Activated naive CD8-positive, alpha-beta T cell (primary cell): Measurements from ENCODE around the gene PTH2.
"Not testable (repeated sequence)": the region's sequence is repeated elsewhere in the genome, so short reads cannot be mapped to it uniquely, and the experiment has no call there.

Source experiments
- H3K27ac Mint-ChIP-seq: one replicate; pipeline ENCODE4 v1.8.0; 2021; ENCODE audit warnings: mixed read lengths
- H3K27me3 Mint-ChIP-seq: one replicate; pipeline ENCODE4 v1.8.0; 2021; ENCODE audit warnings: mixed read lengths
- H3K36me3 Mint-ChIP-seq: one replicate; pipeline ENCODE4 v1.8.0; 2021; ENCODE audit warnings: mixed read lengths
- H3K4me1 Mint-ChIP-seq: one replicate; pipeline ENCODE4 v1.8.0; 2021; ENCODE audit warnings: low read depth, mixed read lengths
- H3K4me3 Mint-ChIP-seq: one replicate; pipeline ENCODE4 v1.8.0; 2021; ENCODE audit warnings: mild to moderate bottlenecking, mixed read lengths
- H3K9me3 Mint-ChIP-seq: one replicate; pipeline ENCODE4 v1.8.0; 2021; ENCODE audit warnings: low read depth, mixed read lengths

PTH2 gene

GRCh38 chr19:49395581-49396407, 27.4 kb downstream of the PTH2 start:
- Mint-ChIP-seq H3K4me1 (peaks cover 25% of the 10 kb centered on the region), H3K27me3 (no peaks in the 10 kb centered on the region), H3K9me3 (no peaks in the 10 kb centered on the region)

DNA sequence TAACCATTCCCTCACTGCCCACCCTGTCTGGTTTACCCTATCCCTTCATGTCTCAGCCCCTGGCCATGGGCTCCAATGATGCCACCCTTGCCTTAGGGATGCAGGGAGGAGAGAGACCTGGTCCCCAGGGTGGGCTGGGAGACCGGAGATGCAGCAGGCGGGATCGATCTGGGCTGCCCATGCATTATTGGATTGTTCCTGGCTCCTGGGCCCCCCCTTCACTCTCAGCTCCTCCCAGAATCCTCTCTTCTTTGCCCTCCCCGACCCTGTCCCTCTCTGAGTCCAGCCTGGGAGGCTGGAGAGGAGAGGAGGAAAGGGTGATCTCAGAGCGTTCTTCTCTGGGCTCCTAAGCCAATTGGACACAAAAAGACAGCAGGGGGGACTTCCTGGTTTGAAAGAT, 29.4 kb downstream of the PTH2 start:
- Mint-ChIP-seq H3K4me1 (peaks cover 19% of the 10 kb centered on the region), H3K9me3 (no peaks in the 10 kb centered on the region), H3K4me3 (no peak overlapping the region), H3K36me3 (no peaks in the 10 kb centered on the region), H3K27ac (no peak overlapping the region), H3K27me3 (no peaks in the 10 kb centered on the region)

More at GRCh38 chr19:49395581-49396407, 27.4 kb downstream of the PTH2 start:
- H3K27ac Mint-ChIP-seq, result no peak overlapping the region
- H3K36me3 Mint-ChIP-seq, result no peaks in the 10 kb centered on the region
- H3K4me3 Mint-ChIP-seq, result no peak overlapping the region

DNA sequence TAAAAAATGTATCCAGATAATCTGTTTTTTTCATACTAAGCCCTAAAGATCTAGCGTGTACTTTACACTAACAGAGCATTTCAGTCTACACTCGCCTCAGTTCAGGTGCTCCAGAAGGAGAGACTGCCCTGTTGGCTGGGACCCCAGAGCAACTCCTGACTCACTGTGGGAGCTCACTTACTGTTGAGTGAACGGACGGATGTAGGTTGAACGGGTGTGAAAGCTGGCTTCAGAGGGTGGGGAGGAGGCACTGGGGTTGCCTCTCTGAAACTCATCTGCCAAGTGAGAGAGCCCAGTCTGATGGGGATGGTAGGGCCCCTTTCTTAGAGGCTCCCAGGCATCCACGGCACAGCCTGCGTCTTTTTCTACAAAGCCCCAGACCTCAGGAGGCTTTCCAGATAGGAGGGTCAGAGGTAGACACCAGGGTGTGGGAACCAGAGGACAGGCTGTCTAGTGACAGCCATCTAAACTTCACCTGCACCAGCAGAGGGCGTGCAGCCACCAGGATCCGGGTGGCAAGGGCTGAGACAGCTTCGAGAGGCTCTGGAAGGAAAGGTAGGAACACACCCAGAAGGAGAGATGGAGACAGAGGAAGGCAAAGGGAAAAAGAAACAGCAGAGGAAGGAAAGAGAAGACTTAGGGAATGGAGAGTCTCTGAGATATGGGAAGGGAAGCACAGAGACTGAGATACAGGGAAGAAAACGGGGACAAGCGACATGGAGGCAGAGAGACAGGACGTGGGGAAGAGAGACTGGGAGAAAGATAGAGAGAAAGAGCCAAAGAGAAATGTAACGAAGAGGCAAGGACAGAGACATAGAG, 31.5 kb downstream of the PTH2 start:
- H3K36me3 Mint-ChIP-seq, result no peaks in the 10 kb centered on the region
- no peaks in the 10 kb centered on the region for H3K9me3 Mint-ChIP-seq
- peaks cover 14% of the 10 kb centered on the region for H3K4me1 Mint-ChIP-seq
- H3K27me3 Mint-ChIP-seq, result no peaks in the 10 kb centered on the region
- peak overlapping the region; percentile 2 for H3K27ac Mint-ChIP-seq
- H3K4me3 Mint-ChIP-seq, result no peak overlapping the region

GRCh38 chr19:49390929-49391359, 32.3 kb downstream of the PTH2 start:
- no peak overlapping the region for H3K4me3 Mint-ChIP-seq
- H3K27me3 Mint-ChIP-seq, result no peaks in the 10 kb centered on the region
- no peaks in the 10 kb centered on the region for H3K36me3 Mint-ChIP-seq
- peaks cover 14% of the 10 kb centered on the region for H3K4me1 Mint-ChIP-seq
- H3K9me3 Mint-ChIP-seq, result no peaks in the 10 kb centered on the region
- H3K27ac Mint-ChIP-seq, result no peak overlapping the region

DNA sequence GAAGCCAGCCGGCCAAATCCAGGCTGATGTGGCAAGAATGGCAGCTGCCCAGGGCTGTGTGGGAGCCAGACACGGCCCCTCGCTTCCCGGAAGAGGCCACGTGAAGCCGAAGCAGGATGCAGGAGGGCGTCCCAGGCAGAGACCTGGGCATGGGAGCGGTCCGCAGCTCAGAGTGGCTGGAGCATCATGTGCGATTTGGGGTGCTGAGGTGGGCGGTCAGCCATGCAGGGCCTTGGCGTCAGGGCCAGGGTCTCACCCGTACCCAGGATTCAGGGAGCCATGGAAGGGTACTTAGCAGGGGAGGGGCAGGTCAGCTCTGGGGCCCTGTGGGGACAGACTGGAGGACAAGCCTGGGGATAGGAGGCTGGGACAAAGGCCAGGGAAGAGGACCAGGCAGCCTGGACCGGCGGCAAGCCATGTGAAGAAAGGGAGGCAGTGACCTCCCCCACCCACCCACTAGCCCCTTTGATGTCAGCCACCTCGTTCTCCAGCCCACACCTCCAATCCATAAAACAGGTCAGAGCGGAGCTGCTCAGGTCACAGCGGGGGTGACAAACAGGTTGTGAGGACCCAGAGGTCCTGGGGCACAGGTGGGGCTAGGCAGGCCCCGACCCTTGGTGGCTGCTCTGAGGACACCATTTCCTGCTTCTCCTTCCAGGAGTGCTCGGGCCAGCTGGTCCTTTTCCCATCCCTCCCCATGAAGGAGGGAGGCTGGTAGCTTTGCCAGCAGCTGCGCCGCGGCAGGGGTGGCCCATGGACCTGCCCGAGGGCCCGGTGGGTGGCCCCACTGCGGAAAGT, 32.9 kb downstream of the PTH2 start:
- no peak overlapping the region for H3K27ac Mint-ChIP-seq
- H3K4me1 Mint-ChIP-seq, result peaks cover 14% of the 10 kb centered on the region
- no peaks in the 10 kb centered on the region for H3K36me3 Mint-ChIP-seq
- H3K27me3 Mint-ChIP-seq, result no peaks in the 10 kb centered on the region
- H3K4me3 Mint-ChIP-seq, result no peak overlapping the region
- H3K9me3 Mint-ChIP-seq, result no peaks in the 10 kb centered on the region

DNA sequence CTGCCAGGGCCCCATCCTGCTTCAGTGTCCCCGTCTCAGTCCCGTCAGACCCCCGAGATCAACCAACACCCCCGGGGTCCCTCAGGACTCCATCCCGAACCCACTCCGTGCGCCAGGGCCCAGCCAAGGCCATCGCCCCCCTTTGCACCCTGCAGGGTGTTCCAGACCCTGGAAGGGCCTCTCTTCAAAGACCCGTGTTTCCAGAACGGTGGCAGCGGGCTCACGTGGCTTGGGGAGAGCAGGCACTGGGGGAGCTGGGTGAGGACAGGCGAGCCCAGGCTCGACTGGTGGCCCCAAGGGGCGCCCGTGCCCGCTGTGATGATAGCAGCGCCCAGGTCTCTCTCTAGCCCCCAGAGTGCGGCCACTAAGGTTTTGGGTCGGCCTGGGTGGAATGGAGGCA, 33.8 kb downstream of the PTH2 start:
- Mint-ChIP-seq H3K9me3 (no peaks in the 10 kb centered on the region), H3K4me3 (no peak overlapping the region), H3K4me1 (peaks cover 14% of the 10 kb centered on the region), H3K27ac (no peak overlapping the region), H3K27me3 (no peaks in the 10 kb centered on the region), H3K36me3 (no peaks in the 10 kb centered on the region)

- H3K27me3 Mint-ChIP-seq, result no peaks in the 10 kb centered on the region
- H3K9me3 Mint-ChIP-seq, result no peaks in the 10 kb centered on the region
- H3K27ac Mint-ChIP-seq, result peak within 1 kb of the TSS; percentile 79
- H3K4me1 Mint-ChIP-seq, result peaks cover 14% of the 10 kb centered on the region
- no peaks in the 10 kb centered on the region for H3K36me3 Mint-ChIP-seq
- peak within 1 kb of the TSS; percentile 73 for H3K4me3 Mint-ChIP-seq
Measured at GRCh38 chr19:49387936-49388372, 35.3 kb downstream of the PTH2 start, which contains the start of gene KASH5. Gene KASH5 (plus strand): TSS chr19:49388249. CDS start chr19:49390884, 2,635 bp downstream.

DNA sequence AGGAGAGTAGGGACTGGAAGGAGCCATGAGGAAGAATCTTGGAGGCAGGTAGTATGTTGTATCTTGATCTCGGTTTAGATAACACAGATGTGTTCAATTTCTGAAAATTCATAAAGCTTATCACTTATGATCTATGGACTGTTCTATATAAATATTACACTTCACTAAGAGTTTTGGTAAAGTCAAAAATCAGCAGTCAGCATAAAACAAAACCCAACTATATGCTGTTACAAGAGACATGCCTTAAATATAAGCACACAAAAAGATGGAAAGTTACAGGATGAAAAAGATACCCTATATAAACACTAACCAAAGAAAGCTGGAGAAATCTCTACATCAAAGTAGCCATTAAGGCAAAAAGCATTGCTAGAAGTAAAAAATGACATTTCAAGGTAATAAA, 39.6 kb downstream of the PTH2 start:
- peaks cover 11% of the 10 kb centered on the region for H3K4me1 Mint-ChIP-seq
- peaks cover 2% of the 10 kb centered on the region for H3K27me3 Mint-ChIP-seq
- peaks cover 2% of the 10 kb centered on the region for H3K36me3 Mint-ChIP-seq
- H3K4me3 Mint-ChIP-seq, result no peak overlapping the region
- peaks cover 3% of the 10 kb centered on the region for H3K9me3 Mint-ChIP-seq
- H3K27ac Mint-ChIP-seq, result no peak overlapping the region

DNA sequence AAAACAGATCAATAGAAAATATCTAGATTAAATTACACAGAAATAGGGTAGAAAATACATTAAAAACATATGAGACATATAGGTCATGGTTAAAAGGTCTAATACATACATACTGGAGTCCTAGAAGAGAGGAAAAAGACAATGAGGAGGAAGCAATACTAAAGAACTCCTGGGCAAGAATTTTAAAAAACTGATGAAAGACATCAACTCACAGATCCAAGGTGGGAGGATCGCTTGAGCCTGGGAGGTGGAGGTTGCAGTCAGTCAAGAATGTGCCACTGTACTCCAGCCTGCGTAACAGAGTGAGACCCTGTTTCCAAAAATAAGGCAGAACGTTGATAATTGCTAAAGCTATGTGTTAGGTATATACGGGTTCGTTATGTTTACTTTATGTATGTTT, 40.6 kb downstream of the PTH2 start:
- Mint-ChIP-seq H3K27me3 (peaks cover 4% of the 10 kb centered on the region), H3K4me3 (no peak overlapping the region), H3K9me3 (peaks cover 3% of the 10 kb centered on the region), H3K27ac (no peak overlapping the region), H3K36me3 (peaks cover 2% of the 10 kb centered on the region), H3K4me1 (peaks cover 3% of the 10 kb centered on the region)

- Mint-ChIP-seq H3K36me3 (peaks cover 2% of the 10 kb centered on the region), H3K27ac (no peak overlapping the region), H3K9me3 (peaks cover 3% of the 10 kb centered on the region), H3K27me3 (peaks cover 4% of the 10 kb centered on the region), H3K4me3 (no peak overlapping the region), H3K4me1 (no peaks in the 10 kb centered on the region)
Measured at GRCh38 chr19:49380391-49380790, 42.9 kb downstream of the PTH2 start.

DNA sequence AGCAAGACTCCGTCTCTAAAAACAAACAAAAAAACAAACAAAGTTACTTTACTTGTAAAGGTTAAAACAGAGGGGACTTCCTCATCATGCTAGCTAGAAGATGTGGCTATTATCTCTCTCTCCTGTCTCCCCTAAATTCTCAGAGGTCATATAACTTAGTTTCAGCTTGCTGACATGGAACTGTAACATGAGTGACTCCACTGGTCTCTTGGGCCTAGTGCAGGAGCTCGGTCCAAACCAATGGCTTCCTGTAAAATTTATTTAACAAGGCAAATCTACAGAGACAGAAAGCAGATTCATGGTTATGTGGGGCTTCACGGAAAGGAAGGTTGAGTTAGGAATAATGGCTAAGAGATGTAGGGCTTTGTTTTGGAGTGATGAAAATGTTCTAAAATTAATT, 44.7 kb downstream of the PTH2 start:
- Mint-ChIP-seq H3K9me3 (peaks cover 3% of the 10 kb centered on the region), H3K27me3 (peaks cover 4% of the 10 kb centered on the region), H3K4me1 (no peaks in the 10 kb centered on the region), H3K4me3 (no peak overlapping the region), H3K36me3 (peaks cover 2% of the 10 kb centered on the region), H3K27ac (no peak overlapping the region)

GRCh38 chr19:49374665-49375434, 48.4 kb downstream of the PTH2 start:
- Mint-ChIP-seq H3K4me1 (no peaks in the 10 kb centered on the region), H3K36me3 (peaks cover 3% of the 10 kb centered on the region), H3K27ac (no peak overlapping the region), H3K27me3 (peaks cover 2% of the 10 kb centered on the region), H3K9me3 (no peaks in the 10 kb centered on the region), H3K4me3 (no peak overlapping the region)

DNA sequence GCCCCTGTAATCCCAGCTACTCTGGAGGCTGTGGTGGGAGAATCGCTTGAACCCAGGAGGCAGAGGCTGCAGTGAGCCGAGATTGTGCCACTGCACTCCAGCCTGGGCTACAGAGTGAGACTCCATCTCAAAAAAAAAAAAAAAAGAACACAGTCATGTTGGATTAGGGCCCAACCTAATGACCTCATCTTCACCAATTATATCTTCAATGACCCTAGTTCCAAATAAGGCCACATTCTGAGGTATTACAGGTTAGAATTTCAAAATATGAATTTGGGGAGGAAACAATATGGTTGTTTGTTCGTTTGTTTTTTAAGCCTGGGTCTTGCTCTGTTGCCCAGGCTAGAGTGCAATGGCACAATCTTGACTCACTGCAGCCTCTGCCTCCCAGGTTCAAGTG, 50.1 kb downstream of the PTH2 start:
- not testable (repeated sequence) for H3K36me3 Mint-ChIP-seq

More for the DNA sequence above, 50.1 kb downstream of the PTH2 start:
- H3K4me1 Mint-ChIP-seq, H3K27ac Mint-ChIP-seq, H3K27me3 Mint-ChIP-seq, H3K4me3 Mint-ChIP-seq, H3K9me3 Mint-ChIP-seq: not testable (repeated sequence)
